Adrenal gland (tissue), 5 donors: ENCODE measurements around the gene PTBP2.

Experiments
- CTCF ChIP-seq, 6 experiments: fragments of 450-650 bp in 4 of 6; fragments of 200-600 bp in 2 of 6; sonication (generic) in 1 of 6; IDR thresholded peaks; 1 replicate in 5 of 6; 2 replicates in 1 of 6; pipeline versions ENCODE4 v1.5.1 to v1.8.0; 2016 to 2021; ENCODE audit warnings: antibody characterized with exemption in 6 of 6, mild to moderate bottlenecking in 2 of 6, moderate library complexity in 1 of 6
- POLR2A ChIP-seq, 2 donors: fragments of 450-650 bp; IDR thresholded peaks; one replicate each; pipeline ENCODE4 v1.6.1; 2017; ENCODE audit warnings: antibody characterized with exemption in 2 of 2, mild to moderate bottlenecking in 2 of 2, moderate library complexity in 1 of 2
- donor health status: DM: no; HTN: no; CAD: no.

GRCh38 chr1:96683931-96684330 is 37.7 kb upstream of the PTBP2 start:
- TF ChIP-seq CTCF (IDR thresholded peaks at IDR 0.05) = no peak
- no peak for TF ChIP-seq POLR2A (IDR thresholded peaks at IDR 0.05)
